ENCODE measurements around the gene GNL2.

GRCh38 chr1:37517569-37517968, 78.2 kb downstream of the GNL2 start:
- TF ChIP-seq CTCF (IDR thresholded peaks at IDR 0.05), result no peak
- no peak for TF ChIP-seq POLR2A (IDR thresholded peaks at IDR 0.05)

All from stomach (tissue), 4 donors.